Muscle layer of duodenum (tissue), 2 donors: ENCODE measurements around the gene IDUA.

Source experiments
- H3K27ac ChIP-seq: one replicate; pipeline ENCODE4 v1.7.0; 2013; ENCODE audit warnings: mild to moderate bottlenecking, low read length
- H3K27me3 ChIP-seq: one replicate; pipeline ENCODE4 v1.7.0; 2013; ENCODE audit warnings: low read depth, mild to moderate bottlenecking, control low read depth, low read length
- H3K36me3 ChIP-seq, 2 donors: one replicate each; pipeline ENCODE4 v1.7.0; 2013; ENCODE audit warnings: low read length in 2 of 2, control low read depth in 1 of 2, mild to moderate bottlenecking in 1 of 2; ENCODE audit not compliant: insufficient read depth in 2 of 2, control insufficient read depth in 1 of 2
- H3K4me1 ChIP-seq, 2 donors: one replicate each; pipeline ENCODE4 v1.7.0; 2013; ENCODE audit warnings: low read length in 2 of 2, mild to moderate bottlenecking in 2 of 2, control low read depth in 1 of 2, moderate library complexity in 1 of 2; ENCODE audit not compliant: insufficient read depth in 2 of 2, control insufficient read depth in 1 of 2
- H3K4me3 ChIP-seq, 2 donors: one replicate each; pipeline ENCODE4 v1.7.0; 2013; ENCODE audit warnings: low read length in 2 of 2, low read depth in 1 of 2, mild to moderate bottlenecking in 1 of 2
- H3K9me3 ChIP-seq, 2 donors: one replicate each; pipeline ENCODE4 v1.7.0; 2013; ENCODE audit warnings: low read length in 2 of 2, control low read depth in 1 of 2, mild to moderate bottlenecking in 1 of 2; ENCODE audit not compliant: control insufficient read depth in 1 of 2
- donor health status: healthy.

IDUA gene

GRCh38 chr4:951186-951585 is 35.7 kb upstream of the IDUA start:
- no peaks in the 10 kb centered on the region for H3K4me1 ChIP-seq
- H3K27me3 ChIP-seq = no peaks in the 10 kb centered on the region
- H3K36me3 ChIP-seq = peaks cover 0 to 26% of the 10 kb centered on the region in 2 donors
- H3K27ac ChIP-seq = no peak overlapping the region
- no peaks in the 10 kb centered on the region for H3K9me3 ChIP-seq
- no peak overlapping the region for H3K4me3 ChIP-seq

- H3K27me3 ChIP-seq = no peaks in the 10 kb centered on the region
- H3K4me3 ChIP-seq = no peak overlapping the region
- H3K4me1 ChIP-seq = no peaks in the 10 kb centered on the region
Observed at GRCh38 chr4:951594-952468, 35.0 kb upstream of the IDUA start.

GRCh38 chr4:952881-953573 is 33.8 kb upstream of the IDUA start:
- Histone ChIP-seq H3K36me3 (peaks cover 5 to 34% of the 10 kb centered on the region in 2 donors), H3K27me3 (no peaks in the 10 kb centered on the region), H3K4me1 (no peaks in the 10 kb centered on the region), H3K4me3 (no peak overlapping the region), H3K9me3 (no peaks in the 10 kb centered on the region), H3K27ac (no peak overlapping the region)

More at GRCh38 chr4:951594-952468, 35.0 kb upstream of the IDUA start:
- Histone ChIP-seq H3K36me3 (peaks cover 0 to 26% of the 10 kb centered on the region in 2 donors), H3K9me3 (no peaks in the 10 kb centered on the region), H3K27ac (no peak overlapping the region)

GRCh38 chr4:953574-953915 is 33.3 kb upstream of the IDUA start:
- Histone ChIP-seq H3K36me3 (peaks cover 5 to 40% of the 10 kb centered on the region in 2 donors), H3K27ac (no peak overlapping the region), H3K4me1 (no peaks in the 10 kb centered on the region), H3K4me3 (no peak overlapping the region), H3K9me3 (no peaks in the 10 kb centered on the region), H3K27me3 (no peaks in the 10 kb centered on the region)

- Histone ChIP-seq H3K36me3 (peaks cover 5 to 41% of the 10 kb centered on the region in 2 donors), H3K27me3 (no peaks in the 10 kb centered on the region), H3K27ac (no peak overlapping the region), H3K9me3 (no peaks in the 10 kb centered on the region), H3K4me1 (no peaks in the 10 kb centered on the region), H3K4me3 (no peak overlapping the region)
Observed at GRCh38 chr4:954211-955020, 32.4 kb upstream of the IDUA start.

- Histone ChIP-seq H3K9me3 (no peaks in the 10 kb centered on the region), H3K4me3 (no peak overlapping the region), H3K27me3 (no peaks in the 10 kb centered on the region), H3K27ac (no peak overlapping the region), H3K36me3 (peaks cover 5 to 41% of the 10 kb centered on the region in 2 donors), H3K4me1 (no peaks in the 10 kb centered on the region)
Observed at GRCh38 chr4:955161-955921, 31.5 kb upstream of the IDUA start.

- H3K4me1 ChIP-seq = no peaks in the 10 kb centered on the region
- no peaks in the 10 kb centered on the region for H3K27me3 ChIP-seq
- H3K9me3 ChIP-seq = no peaks in the 10 kb centered on the region
- peaks cover 5 to 41% of the 10 kb centered on the region in 2 donors for H3K36me3 ChIP-seq
- H3K4me3 ChIP-seq = no peak overlapping the region
- no peak overlapping the region for H3K27ac ChIP-seq
Observed at GRCh38 chr4:955931-956381, 30.9 kb upstream of the IDUA start.

GRCh38 chr4:956531-957230 is 30.2 kb upstream of the IDUA start:
- no peaks in the 10 kb centered on the region for H3K4me1 ChIP-seq
- no peak overlapping the region for H3K27ac ChIP-seq
- H3K9me3 ChIP-seq = no peaks in the 10 kb centered on the region
- no peaks in the 10 kb centered on the region for H3K27me3 ChIP-seq
- no peak overlapping the region for H3K4me3 ChIP-seq
- peaks cover 5 to 45% of the 10 kb centered on the region in 2 donors for H3K36me3 ChIP-seq

GRCh38 chr4:957231-957580 is 29.6 kb upstream of the IDUA start:
- Histone ChIP-seq H3K36me3 (peaks cover 5 to 51% of the 10 kb centered on the region in 2 donors), H3K4me3 (no peak overlapping the region), H3K27me3 (no peaks in the 10 kb centered on the region), H3K4me1 (no peaks in the 10 kb centered on the region), H3K9me3 (no peaks in the 10 kb centered on the region), H3K27ac (no peak overlapping the region)

GRCh38 chr4:957581-958313 is 29.1 kb upstream of the IDUA start:
- no peaks in the 10 kb centered on the region for H3K9me3 ChIP-seq
- no peak overlapping the region for H3K4me3 ChIP-seq
- H3K36me3 ChIP-seq = peaks cover 5 to 55% of the 10 kb centered on the region in 2 donors
- H3K27ac ChIP-seq = no peak overlapping the region
- H3K27me3 ChIP-seq = no peaks in the 10 kb centered on the region
- H3K4me1 ChIP-seq = no peaks in the 10 kb centered on the region
